Ramos (cell line): ENCODE measurements around the gene RPTOR.

Experiments
- in situ Hi-C: fragments of 300-500 bp; cut with MboI; formaldehyde crosslinking; loops from one replicate; pipeline ENCODE4 v1.14.3; 2022; ENCODE audit warnings: low sequenced_read_pairs; ENCODE audit not compliant: unreplicated experiment

Gene RPTOR

DNA sequence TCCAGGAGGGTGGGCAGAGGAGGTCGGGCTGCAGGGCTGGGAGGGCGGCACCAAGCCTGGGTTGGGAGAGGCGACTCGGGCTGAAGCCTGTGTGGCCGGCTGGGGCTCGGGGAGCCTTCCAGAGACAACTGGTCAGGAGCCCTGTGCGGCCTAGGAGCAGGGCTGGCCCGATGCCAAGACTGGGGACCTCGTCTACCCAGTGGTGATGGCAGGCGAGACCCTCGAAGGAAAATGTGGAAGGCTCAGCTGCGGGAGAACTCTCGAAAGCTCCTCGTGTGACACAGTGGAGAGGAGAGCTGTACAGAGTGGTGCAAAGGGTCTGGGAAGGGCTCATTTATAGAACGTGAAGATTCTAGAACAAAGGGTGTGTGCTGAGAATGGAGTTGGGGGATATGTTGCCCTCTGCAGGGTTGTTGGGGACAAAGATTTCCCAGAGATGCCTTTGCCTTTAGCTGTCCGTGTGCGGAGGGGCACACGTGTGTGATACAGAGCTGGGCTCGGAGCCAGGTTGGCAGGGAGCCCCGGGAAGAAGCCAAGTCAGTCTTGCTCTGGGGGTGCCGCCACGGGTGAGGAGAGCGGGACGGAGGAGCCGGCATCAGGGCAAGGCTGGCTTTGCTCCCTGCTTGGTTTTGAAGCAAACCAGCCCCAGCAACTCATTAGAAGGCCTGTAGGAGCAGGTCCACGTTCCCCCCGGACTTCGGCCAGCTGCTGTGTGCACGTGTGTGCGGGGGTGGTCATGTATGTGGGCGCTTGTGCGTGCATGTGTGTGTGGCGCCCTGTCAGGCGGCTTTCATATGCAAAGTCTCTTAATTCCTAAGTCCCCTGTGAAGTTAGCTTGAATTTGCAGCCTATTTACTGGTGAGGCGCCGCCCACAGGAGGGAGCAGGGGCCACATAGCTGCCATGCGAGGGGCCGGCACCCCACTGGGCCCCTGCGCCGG is 314.6 kb downstream of the RPTOR start:
- in situ Hi-C loops: no loop called here

DNA sequence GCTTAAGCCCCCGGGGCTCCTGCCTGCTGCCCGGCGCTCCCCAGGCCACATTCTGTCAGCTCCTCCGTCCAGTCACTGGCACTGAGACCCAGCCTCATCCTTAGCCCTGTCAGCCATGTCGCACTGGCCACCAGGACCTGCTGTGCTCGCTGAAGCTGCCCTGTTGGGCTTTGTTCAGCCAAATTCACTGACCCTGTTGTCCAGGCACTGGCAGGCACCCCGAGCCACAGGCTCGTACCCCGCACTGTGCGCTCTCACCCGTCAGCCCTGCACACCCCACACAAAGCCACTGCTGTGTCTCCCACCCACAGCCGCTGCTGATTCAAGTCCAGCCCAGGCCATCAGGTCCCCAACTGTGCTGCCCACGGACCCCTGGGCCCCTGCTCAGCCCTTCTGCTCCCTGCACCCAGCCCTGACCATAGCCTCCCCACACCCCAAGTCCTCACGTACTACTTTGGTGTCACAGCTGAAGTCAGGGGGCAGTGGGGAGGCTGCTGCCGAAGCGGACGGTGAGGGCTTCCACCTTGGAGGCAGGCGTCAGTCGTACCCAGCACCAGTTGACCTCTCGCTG is 315.5 kb downstream of the RPTOR start:
- in situ Hi-C loops: loop anchor here (10.0 kb wide), 1 partner anchor 435 kb away; no protein-coding TSS in a partner anchor

DNA sequence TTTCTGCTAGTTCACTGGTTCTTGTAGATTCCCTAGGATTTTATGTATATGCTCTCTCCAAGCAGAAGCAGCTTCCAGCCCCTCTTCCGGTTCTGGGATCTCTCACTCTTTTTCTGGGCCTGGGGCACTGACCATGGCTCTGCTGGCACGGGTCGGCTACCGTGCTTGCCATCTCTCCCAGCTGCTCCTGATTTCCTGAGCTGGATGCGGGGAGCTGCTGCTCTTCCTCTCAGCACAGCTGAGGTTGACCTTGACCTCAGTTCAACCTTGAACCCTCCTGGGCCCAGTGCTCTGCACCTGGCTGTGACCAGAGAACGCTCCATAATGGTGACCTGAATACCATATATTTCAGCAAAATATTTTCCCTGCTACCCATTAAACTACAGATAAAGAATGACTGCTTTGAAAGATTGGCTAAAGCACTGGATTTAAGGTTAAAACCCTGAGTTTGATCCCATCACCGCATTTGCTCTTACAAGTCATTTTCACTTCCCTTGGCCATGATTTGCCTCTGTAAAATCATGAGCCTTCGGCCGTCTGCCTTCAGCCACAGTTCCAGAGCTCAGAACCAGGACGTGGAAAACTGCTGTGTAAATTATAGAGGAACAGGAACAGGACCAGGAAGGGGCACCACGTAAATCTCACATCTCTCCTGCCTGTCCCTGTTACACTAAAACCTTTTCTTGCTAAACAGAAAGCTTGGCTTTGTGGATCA is 316.2 kb downstream of the RPTOR start:
- in situ Hi-C loops: loop anchor here (10.0 kb wide), 1 partner anchor 436 kb away; no protein-coding TSS in a partner anchor

DNA sequence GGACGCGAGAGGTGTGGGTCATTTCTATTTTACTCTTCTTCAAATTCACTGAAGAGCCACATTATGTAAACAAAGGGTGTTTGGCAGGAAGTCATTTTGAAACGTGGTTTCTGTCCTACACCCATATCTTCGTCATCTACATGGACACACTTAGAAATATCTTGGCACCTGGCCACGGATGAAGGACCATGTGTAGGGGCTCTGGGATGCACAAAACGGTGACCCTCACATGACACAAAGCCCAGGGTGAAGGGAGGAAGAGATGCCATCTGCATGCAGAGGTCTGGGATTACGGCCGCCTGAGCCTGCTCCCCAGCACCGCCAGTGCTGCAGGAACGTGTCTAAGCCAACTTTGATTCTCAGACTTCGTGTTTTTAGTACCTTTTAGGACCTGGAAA is 316.8 kb downstream of the RPTOR start:
- in situ Hi-C loops: loop anchor here (10.0 kb wide), 1 partner anchor 437 kb away; no protein-coding TSS in a partner anchor

DNA sequence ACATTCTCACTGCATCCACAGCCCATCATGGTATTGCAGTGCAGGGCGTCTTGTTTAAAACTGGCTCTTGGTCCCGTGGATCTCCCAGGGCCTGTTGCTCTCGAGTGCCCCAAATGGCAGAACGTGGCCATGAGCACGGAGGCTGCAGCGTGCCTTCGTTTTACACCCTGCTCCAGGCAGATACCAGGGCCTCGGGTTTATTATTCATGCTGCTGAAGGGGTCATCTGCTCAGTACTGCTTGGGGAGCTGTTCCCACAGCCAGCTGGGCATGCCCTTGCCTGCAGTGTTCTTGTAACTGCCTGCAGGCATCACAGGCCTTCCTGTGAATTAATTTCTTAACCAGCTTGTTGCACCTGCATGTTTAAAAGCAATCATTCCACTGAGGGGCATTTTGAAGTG is 317.3 kb downstream of the RPTOR start:
- in situ Hi-C loops: loop anchor here (10.0 kb wide), 1 partner anchor 437 kb away; no protein-coding TSS in a partner anchor

DNA sequence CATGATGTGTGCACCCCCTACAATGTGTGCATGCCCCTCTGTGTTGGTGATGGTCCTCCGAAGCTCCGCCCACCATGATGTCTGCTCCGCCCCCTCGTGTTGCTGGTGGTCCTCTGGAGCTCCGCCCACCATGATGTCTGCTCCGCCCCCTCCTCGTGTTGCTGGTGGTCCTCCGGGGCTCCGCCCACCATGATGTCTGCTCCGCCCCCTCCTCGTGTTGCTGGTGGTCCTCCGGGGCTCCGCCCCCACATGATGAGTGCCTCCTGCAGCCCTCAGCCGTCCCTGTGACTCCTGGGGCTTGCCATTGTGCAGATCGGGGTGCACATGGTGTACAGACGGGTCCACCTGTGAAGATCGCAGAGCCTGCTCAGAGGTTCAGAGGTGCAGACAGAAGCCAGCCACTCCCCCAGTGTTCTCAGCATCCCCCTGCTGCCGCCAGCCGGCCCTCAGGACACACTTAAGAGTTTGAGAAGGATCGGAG is 317.9 kb downstream of the RPTOR start:
- in situ Hi-C loops: loop anchor here (10.0 kb wide), 1 partner anchor 438 kb away; no protein-coding TSS in a partner anchor

DNA sequence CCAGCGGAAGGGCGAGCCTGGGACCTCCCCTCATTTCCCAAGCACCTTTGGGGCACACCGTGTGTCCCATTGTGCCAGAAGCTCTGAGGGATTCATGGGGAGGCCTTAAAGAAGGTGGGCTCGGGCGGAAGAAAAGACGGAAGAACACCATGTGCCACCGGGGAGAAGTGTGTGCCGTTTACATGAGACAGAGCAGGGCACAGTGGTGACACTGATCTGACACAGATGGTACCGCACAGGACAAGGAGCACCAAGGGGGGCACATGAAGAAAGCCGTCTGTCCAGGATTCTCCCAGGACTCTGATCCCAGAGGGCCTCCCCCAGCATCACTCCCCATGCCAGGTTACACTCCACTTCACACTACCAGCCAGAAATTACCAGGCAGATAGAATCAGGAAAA is 318.3 kb downstream of the RPTOR start:
- in situ Hi-C loops: loop anchor here (10.0 kb wide), 1 partner anchor 438 kb away; no protein-coding TSS in a partner anchor

DNA sequence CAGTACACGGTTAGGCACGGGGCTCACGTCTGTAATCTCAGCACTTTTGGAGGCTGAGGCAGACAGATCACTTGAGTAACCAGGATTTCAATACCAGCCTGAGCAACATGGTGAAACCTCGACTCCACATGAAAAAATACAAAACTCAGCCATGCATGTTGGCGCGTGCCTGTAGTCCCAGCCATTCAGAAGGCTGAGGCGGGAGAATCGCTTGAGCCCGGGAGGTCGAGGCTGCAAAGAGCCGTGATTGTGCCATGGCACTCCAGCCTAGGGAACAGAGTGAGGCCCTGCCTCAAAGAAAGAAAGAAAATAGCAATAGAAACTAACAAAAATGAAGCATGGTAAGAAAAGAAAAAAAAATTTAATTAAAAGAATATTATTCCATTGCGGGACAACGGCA is 319.0 kb downstream of the RPTOR start:
- in situ Hi-C loops: loop anchor here (10.0 kb wide), 1 partner anchor 439 kb away; no protein-coding TSS in a partner anchor

DNA sequence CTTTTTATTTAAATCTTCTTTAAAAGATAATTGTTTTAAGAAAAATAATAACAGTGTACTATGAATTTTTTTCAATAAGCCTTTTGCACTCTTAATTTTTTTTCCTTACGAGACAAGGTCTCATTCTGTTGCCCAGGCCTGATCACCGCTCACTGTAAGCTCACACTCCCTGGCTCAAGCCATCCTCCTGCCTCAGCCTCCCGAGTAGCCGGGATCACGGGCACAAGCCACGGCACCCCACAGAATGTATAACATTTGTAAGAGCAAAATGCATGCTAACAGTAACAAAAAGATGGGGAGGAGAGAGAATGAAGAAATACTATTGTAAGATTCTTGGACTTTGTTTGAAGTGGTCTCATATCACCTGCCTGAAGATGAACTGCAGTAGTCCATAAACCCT is 320.1 kb downstream of the RPTOR start:
- in situ Hi-C loops: loop anchor here (10.0 kb wide), 1 partner anchor 440 kb away; no protein-coding TSS in a partner anchor

DNA sequence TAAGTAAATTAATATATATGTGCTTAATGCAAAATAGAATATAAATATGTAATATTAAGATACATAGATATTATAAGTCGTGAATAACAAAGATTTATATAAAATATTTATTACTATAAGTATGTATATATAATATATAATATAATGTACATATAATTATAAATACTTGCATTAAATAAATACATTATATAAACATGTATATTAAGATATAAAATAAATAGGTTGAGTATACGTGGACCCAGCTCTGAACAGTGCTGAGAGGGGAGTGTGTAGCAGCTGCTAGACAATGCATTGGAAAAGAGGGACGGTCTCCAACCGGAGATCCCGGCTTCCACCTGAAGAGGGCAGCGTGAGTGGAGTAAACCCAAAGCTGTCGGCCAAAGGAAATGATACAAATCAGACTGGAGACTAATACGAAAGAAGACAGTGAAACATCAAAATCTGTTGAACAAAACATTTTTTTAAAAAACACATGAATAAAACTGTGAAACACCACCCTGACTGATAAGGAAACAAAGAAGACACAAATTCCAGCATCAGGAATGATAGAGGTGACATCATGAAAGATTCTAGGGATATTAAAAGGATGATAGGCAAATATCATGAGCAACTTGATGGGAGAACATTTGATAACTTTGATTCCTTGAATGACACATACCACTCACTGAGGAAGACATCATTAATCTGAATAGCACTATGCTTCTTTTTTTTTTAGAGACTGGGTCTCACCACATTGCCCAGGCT is 321.6 kb downstream of the RPTOR start:
- in situ Hi-C loops: loop anchor here (10.0 kb wide), 1 partner anchor 441 kb away; no protein-coding TSS in a partner anchor

DNA sequence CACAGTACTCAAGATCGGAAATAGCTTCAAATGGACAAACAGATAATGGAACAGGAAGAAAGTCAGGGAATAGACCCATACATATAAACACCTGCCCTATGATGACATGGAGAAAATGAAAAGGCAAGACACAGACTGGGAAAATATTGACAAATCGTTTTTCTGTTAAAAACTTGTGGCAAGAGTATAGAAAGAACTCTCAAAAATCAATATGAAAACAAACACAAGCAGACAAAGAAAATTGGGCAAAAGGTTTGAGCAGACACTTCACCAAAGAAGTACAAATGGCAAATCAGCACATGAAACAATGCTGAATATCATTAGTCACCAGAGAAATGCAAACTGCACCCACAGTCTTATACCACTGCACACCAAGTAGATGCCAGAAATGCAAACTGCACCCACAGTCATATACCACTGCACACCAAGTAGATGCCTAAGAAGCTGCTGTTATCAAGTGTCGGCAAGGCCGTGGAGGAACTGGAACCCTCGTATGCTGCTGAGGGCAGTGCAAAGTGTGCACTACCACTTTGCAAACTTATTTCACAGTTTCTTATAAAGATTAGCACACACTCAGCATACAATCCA is 323.5 kb downstream of the RPTOR start:
- in situ Hi-C loops: loop anchor here (10.0 kb wide), 1 partner anchor 443 kb away; no protein-coding TSS in a partner anchor

DNA sequence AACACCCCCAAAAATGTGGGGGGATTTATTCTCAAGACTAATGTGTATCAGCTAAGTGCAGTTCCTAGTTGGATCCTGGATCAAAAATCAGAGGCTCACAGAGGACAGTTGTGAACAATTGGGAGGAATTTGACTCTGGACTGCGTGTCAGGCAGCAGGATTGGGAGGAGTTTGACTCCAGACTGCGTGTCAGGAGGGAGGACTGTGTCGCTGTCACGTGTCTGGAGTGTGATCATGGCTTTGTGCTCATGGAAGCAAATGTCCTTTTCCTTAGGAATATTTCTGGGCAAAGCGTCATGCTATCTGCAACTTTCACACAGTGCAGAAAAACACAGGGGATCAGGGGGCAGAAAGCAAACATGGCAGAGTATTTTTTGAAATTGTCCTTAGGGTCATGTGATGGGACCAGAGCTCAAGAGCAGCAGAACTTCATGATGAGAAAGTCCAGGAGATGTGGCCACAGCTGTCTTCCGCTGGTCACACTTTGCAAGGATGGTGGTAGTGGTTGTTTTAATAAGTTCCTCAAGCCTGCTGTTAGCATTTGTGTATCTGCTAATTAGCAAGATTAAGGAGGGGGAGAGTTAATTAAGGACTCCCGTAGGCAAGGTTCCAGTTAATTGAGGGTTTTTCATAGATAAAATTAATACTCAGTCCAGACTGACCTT is 325.0 kb downstream of the RPTOR start:
- in situ Hi-C loops: loop anchor here (10.0 kb wide), 1 partner anchor 445 kb away; no protein-coding TSS in a partner anchor

DNA sequence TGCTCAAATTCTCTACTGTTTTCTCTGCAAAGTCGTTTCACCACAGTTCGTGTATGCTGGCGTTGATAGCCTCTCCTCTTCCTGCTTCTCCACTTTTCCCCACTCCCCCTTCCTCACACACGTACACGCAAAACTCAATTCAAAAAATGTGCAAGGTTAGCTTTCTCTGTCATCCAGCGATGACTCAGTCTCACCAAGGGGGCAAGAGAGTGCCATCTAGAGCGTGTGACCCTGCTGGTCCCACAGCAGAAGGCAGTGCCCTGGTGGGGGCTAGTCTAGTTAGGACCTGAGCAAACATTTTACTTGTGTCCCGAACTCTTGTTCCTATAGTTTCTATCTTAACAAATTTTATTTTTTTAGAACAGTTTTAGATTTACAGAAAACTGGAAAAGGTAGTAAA is 325.8 kb downstream of the RPTOR start:
- in situ Hi-C loops: no loop called here

DNA sequence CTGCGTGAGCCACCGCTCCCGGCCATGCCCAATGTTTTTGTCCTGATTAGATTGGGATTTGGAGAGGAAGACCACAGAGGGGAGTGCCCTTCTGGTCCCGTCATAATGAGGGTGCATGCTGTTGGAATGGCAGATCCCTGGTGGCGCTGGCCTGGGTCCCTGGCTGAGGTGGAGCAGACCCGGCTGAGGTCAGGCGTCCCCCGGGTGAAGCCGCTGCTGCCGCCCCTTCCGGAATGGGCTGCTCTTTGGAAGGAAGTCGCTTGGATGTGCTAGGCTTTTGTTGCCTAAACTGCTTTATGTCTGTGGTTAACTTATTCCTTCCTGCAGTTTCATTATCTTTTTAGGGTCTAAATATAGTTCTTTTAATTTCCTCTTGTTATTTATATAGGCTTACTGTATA is 326.7 kb downstream of the RPTOR start:
- in situ Hi-C loops: no loop called here

DNA sequence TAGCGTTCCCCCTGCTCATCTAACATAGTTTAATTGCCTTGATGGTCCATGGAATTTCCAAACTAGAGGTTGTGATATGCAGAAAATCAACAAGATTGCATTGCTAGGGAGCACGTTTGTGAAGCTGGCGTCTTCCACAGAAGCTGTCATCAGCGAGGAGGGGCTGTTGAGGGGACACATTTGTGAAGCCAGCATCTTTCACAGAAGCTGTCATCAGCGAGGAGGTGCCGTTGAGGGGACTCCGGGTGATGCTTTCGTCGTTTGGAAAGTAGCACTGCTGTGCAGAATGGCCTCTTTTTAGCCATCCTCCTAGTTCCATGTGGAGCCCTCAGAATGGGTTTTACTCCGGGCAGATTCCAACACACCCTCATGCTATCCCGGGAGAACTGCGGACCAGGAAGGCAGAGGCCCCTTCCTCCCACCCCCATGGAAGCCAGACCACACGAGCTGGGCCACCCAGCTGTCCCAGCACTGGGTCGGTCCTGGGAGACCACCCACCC is 327.4 kb downstream of the RPTOR start:
- in situ Hi-C loops: no loop called here

DNA sequence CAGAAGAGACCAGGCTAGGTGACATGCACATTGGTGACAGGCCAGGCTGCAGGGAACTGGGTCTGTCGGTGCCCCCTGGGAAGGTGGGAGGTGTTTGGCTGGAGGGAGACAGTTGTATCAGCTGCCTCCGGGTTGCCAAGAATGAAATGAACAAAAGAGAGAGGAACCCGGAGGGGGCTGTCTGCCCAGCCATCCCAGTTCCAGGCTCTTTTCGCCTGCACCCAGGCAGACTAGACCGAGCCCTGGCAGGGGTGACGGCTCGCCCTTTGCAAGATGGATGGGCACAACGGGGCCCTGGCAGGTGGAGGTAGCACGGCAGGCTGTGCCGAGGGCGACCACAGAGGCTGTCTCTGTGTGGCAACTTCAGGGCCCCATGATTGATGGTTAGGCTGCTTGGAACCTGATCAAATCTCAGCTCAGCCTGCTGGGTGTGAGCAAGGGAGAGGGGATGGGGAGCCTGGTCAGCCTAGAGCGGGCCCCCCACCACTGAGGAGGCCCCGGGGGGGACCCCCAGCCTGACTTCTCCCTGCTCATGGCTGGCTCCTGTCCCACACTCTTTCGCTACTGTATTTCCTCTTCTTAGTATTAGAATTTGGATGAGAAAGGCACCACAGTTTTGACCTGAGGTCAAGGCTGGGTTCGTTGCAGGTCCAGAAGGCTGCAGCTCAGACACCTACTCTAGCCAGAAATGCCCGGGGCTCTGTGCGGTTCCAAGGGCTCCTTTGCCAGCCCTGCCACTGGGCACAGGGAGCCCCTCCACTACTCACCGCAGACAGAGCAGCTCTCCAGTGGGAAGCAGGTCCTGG is 328.1 kb downstream of the RPTOR start:
- in situ Hi-C loops: no loop called here

DNA sequence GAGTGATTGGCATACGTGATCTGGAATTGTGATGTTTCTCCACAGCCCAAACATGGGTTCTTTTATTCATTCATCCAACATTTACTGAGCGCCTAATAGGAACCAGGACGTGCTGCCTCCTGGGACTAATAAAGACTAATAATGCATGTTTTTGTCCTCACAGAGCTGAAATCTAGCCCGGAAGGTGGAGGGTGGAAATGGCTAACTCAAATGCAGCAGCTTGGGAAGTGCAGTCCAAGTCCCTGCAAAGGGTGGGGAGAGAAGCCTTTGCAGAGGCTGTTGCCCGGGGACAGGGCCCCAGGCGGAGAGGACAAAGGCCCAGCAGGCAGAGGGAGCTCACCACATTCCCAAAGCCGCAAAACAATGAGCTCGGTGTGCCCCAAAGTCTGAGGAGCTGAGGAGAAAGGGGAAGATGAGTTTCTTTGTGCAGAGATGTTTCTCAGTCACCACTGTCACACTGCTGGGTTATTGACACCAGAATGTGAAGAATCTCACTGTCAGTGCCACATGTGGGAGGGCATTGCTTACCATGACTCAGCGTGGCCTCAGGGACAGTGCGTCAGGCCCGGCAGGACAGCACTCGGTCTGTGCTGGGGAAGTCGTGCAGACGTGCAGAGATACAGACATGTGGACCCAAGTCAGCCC is 328.8 kb downstream of the RPTOR start:
- in situ Hi-C loops: no loop called here
